HepG2 (cell line): ENCODE measurements around the gene CYP2C19. TPM values are rescaled to one million over a fixed set of nuclear protein-coding genes. Genes with fewer than 3 reads are reported as not detected.
"Not testable (repeated sequence)": the region's sequence is repeated elsewhere in the genome, so short reads cannot be mapped to it uniquely, and the experiment has no call there.

Source experiments
- ATAC-seq: fragments of 200-7000 bp; cut with Tn5 transposase; 3 replicates; pipeline ENCODE4 v1.9.1; 2020; ENCODE audit warnings: mild to moderate bottlenecking, moderate library complexity
- BruUV-seq: library from RNA; stranded (reverse); fragments of 400-500 nt; replicated peaks from 2 replicates; lab custom pipeline; 2021; lab: Mats Ljungman, UMichigan
- CTCF ChIA-PET: fragments of 300-600 bp; formaldehyde crosslinking; extraction: SDS; loops from one replicate; lab custom pipeline; 2021; ENCODE audit warnings: low total read pairs, inconsistent platforms, low intra/inter-chr PET ratio; lab: Yijun Ruan, JAX
- POLR2A ChIA-PET: fragments of 350-600 bp; sonication (Branson Sonifier 250); formaldehyde crosslinking; loops from one replicate; lab custom pipeline; 2020; ENCODE audit warnings: antibody characterized with exemption, inconsistent platforms; lab: Yijun Ruan, JAX
- DNase-seq: peaks from one replicate; pipeline ENCODE4 v3.0.0-alpha.2; 2015; ENCODE audit warnings: low spot score
- FAIRE-seq: peaks from 3 replicates; lab custom pipeline; 2011; peaks lifted over from hg19 to GRCh38; lab: Jason Lieb, UNC
- H2AFZ ChIP-seq: one replicate; pipeline ENCODE4 v1.6.1; 2011; ENCODE audit warnings: low read length, inconsistent platforms
- H3K27ac ChIP-seq: fragments of 300-600 bp; 3 replicates; pipeline ENCODE4 v1.8.0; 2011; ENCODE audit warnings: mixed run types, mild to moderate bottlenecking, mixed read lengths, low read length, inconsistent platforms; ENCODE audit not compliant: insufficient read depth; ENCODE audit errors: extremely low read length
- H3K27me3 ChIP-seq, 2 experiments: fragments of 200-600 bp in 1 of 2; 2 replicates in 1 of 2; 3 replicates in 1 of 2; pipeline versions ENCODE4 v1.6.0 to v1.8.0; 2011; ENCODE audit warnings: low read length in 2 of 2, mild to moderate bottlenecking in 2 of 2, moderate library complexity in 2 of 2, inconsistent platforms in 1 of 2; ENCODE audit not compliant: insufficient read depth in 2 of 2, control insufficient read depth in 1 of 2
- H3K36me3 ChIP-seq, 2 experiments: fragments of 200-600 bp in 1 of 2; replicated peaks in 1 of 2; 2 replicates in 1 of 2; 3 replicates in 1 of 2; pipeline versions ENCODE4 v1.5.1 to v1.8.0; 2011; ENCODE audit warnings: low read length in 2 of 2, inconsistent platforms in 1 of 2; ENCODE audit not compliant: insufficient read depth in 2 of 2, control insufficient read depth in 1 of 2
- H3K4me1 ChIP-seq: 2 replicates; pipeline ENCODE4 v1.5.1; 2012; ENCODE audit warnings: low read length, inconsistent platforms; ENCODE audit not compliant: insufficient read depth
- H3K4me2 ChIP-seq: 2 replicates; pipeline ENCODE4 v1.6.0; 2011; ENCODE audit warnings: low read depth, low read length, inconsistent platforms
- H3K4me3 ChIP-seq, 3 experiments: fragments of 200-600 bp in 1 of 3; sonication (generic), shearing (Covaris generic) in 1 of 3; replicated peaks in 1 of 3; 2 replicates each; pipeline ENCODE4 v1.5.1; 2011 to 2016; ENCODE audit warnings: low read length in 3 of 3, inconsistent platforms in 2 of 3, low read depth in 2 of 3, mild to moderate bottlenecking in 2 of 3, control low read depth in 1 of 3, mixed read lengths in 1 of 3; ENCODE audit not compliant: insufficient read depth in 1 of 3
- H3K79me2 ChIP-seq: one replicate; pipeline ENCODE4 v1.6.1; 2011; ENCODE audit warnings: low read length, inconsistent platforms; ENCODE audit not compliant: insufficient read depth
- H3K9ac ChIP-seq: 2 replicates; pipeline ENCODE4 v1.6.0; 2011; ENCODE audit warnings: mild to moderate bottlenecking, low read depth, low read length, inconsistent platforms; ENCODE audit not compliant: insufficient read depth
- H3K9me3 ChIP-seq: 2 replicates; pipeline ENCODE4 v1.5.1; 2012; ENCODE audit warnings: mild to moderate bottlenecking, low read length
- H4K20me1 ChIP-seq: 2 replicates; pipeline ENCODE4 v1.6.0; 2011; ENCODE audit warnings: inconsistent platforms, mild to moderate bottlenecking, low read length, moderate library complexity; ENCODE audit not compliant: insufficient read depth
- EZH2 ChIP-seq: conservative IDR thresholded peaks from 2 replicates; pipeline ENCODE4 v1.6.1; 2012; ENCODE audit warnings: mild to moderate bottlenecking, low read depth, low read length, moderate library complexity
- HDAC2 ChIP-seq: sonication (generic); formaldehyde crosslinking; IDR thresholded peaks from 2 replicates; pipeline ENCODE4 v1.4.0; 2020; ENCODE audit warnings: missing genetic modification reagents
- JUNB ChIP-seq: sonication (generic); formaldehyde crosslinking; IDR thresholded peaks from 2 replicates; pipeline ENCODE4 v1.8.0; 2022; ENCODE audit warnings: missing genetic modification reagents, mild to moderate bottlenecking, borderline replicate concordance
- KLF15 ChIP-seq: sonication (generic); formaldehyde crosslinking; IDR thresholded peaks from 2 replicates; pipeline ENCODE4 v1.8.1; 2023; ENCODE audit warnings: borderline replicate concordance, mild to moderate bottlenecking, inconsistent platforms, missing genetic modification reagents, mixed read lengths
- MAFG ChIP-seq: sonication (generic); formaldehyde crosslinking; IDR thresholded peaks from 2 replicates; pipeline ENCODE4 v1.5.1; 2020; ENCODE audit warnings: mild to moderate bottlenecking, missing genetic modification reagents
- NCOA1 ChIP-seq: sonication (generic); formaldehyde crosslinking; IDR thresholded peaks from 2 replicates; pipeline ENCODE4 v1.9.0; 2021; ENCODE audit warnings: missing genetic modification reagents
- RNF2 ChIP-seq: fragments of 450-650 bp; conservative IDR thresholded peaks from 2 replicates; pipeline ENCODE4 v1.6.1; 2016; ENCODE audit warnings: low read depth
- ZNF614 ChIP-seq: IDR thresholded peaks from 2 replicates; pipeline ENCODE4 v1.6.1; 2018; ENCODE audit warnings: missing biosample characterization, missing genetic modification reagents, inconsistent platforms, borderline replicate concordance
- ZNF841 ChIP-seq: sonication (generic); formaldehyde crosslinking; IDR thresholded peaks from 2 replicates; pipeline ENCODE4 v1.8.1; 2023; ENCODE audit warnings: missing genetic modification reagents, borderline replicate concordance
- ZSCAN9 ChIP-seq: IDR thresholded peaks from 2 replicates; pipeline ENCODE4 v1.6.1; 2016; ENCODE audit warnings: borderline replicate concordance
- WGBS: methylation state at CpG from one replicate; pipeline ENCODE4 v1.1.6; 2017; ENCODE audit warnings: low lambda C conversion rate; 5-methylcytosine and 5-hydroxymethylcytosine counted together
- in situ Hi-C: cut with HindIII; loops from 2 replicates; pipeline ENCODE4 v1.10.0; 2017; ENCODE audit warnings: low pct_unique_long_range_greater_than_20kb; ENCODE audit not compliant: extremely low pct_ligation_motif_present
- intact Hi-C: fragments of 100-400 bp; cut with micrococcal nuclease; formaldehyde crosslinking; loops from one replicate; pipeline ENCODE4 v1.10.0; 2022; ENCODE audit not compliant: unreplicated experiment
- polyA plus RNA-seq, 8 experiments: library from polyadenylated mRNA; depleted of rRNA in 3 of 8; stranded (reverse) in 7 of 8; unstranded in 1 of 8; fragments of >200 nt; fragmentation: Illumina TruSeq in 4 of 8; extraction: Trizol in 4 of 8; gene quantifications; 2 replicates each; pipeline versions ENCODE4 v1.2.1 to v1.2.3, GENCODE V29; 2011 to 2016; ENCODE audit warnings: low read depth in 4 of 8, missing spikeins in 1 of 8, mixed read lengths in 1 of 8; ENCODE audit not compliant: insufficient read depth in 1 of 8
- total RNA-seq, 5 experiments: library from RNA; depleted of rRNA; stranded (reverse); fragments of >200 nt; fragmentation: Illumina TruSeq; extraction: Trizol; gene quantifications; 2 replicates each; pipeline ENCODE4 v1.2.3, GENCODE V29; 2016; ENCODE audit warnings: low read depth in 1 of 5
- TF ChIP-seq, protein P1 (sequence below): sonication (generic); formaldehyde crosslinking; IDR thresholded peaks from 2 replicates; pipeline ENCODE4 v1.5.0; 2020; ENCODE audit warnings: missing genetic modification reagents, mild to moderate bottlenecking, borderline replicate concordance

Gene CYP2C19
- total and polyA plus RNA-seq, 2 of the 13 experiments (the other 11 are each of a cell fraction or from before 2014, with no cell fraction given) = not detected

DNA sequence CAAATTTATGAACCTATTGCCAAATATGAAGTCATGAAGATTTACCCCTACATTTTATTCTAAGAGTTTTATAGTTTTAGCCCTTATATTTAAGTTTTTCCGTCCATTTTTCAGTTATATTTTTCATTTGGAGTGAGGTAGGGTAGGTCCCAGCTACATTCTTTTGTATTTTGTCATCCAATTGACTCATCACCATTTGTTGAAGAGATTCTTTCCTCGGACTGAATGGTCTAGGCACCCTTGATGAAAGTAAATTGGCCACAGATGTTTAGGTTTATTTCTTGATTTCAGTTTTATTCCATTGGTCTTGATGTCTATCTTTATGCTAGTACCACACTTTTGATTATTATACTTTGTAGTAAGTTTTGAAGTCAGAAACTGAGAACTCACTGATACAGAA lies 22.7 kb downstream of the CYP2C19 start (continued):
- no peak for TF ChIP-seq EZH2
- TF ChIP-seq, all 625 proteins: peak for 0

DNA sequence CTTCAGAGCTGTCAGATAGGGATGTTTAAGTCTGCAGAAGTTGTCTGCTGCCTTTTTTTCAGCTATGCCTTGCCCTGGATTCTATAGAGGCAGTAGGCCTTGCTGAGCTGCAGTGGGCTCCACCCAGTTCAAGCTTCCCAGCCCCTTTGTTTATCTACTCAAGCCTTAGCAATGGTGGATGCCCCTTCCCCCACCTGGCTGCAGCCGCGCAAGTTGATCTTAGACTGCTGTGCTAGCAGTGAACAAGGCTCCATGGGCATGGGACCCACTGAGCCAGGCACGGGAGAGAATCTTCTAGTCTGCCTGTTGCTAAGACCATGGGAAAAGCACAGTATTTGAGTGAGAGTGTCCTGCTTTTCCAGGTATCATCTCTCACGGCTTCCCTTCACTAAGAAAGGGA lies 38.1 kb downstream of the CYP2C19 start:
- H2AFZ ChIP-seq, FAIRE-seq, H3K4me1 ChIP-seq, H3K9me3 ChIP-seq, CTCF ChIA-PET, BruUV-seq, H3K4me2 ChIP-seq, intact Hi-C loops, POLR2A ChIA-PET, in situ Hi-C loops, H3K9ac ChIP-seq, H3K4me3 ChIP-seq, H3K36me3 ChIP-seq, H4K20me1 ChIP-seq, DNase-seq, ATAC-seq, H3K79me2 ChIP-seq, H3K27ac ChIP-seq, H3K27me3 ChIP-seq: not testable (repeated sequence)
- 21% methylated on average over 2 of the region's 4 CpGs for WGBS

DNA sequence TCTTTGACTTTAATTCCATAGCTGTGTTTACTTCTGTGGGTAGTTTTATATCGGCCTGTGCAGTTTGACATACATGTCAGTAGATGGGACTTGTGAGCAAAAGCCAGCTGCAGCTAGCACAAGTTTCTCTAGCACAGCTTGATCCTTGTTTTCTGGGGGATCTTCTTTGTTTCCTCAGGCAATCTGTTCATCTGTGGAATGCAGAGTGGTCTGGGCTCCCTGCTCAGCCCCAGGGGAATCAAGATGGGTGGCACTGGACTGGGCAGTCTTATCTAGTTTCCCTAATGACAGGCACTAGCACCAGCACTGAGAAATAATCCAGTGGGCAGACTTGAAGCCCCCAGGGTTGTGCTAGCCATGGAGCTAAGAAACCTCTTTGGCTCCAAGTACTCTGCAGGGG lies 40.8 kb downstream of the CYP2C19 start:
- in situ Hi-C loops = no loop called here
- POLR2A ChIA-PET = no interaction called here
- CTCF ChIA-PET = no interaction called here

More for the DNA sequence above, 40.8 kb downstream of the CYP2C19 start:
- Histone ChIP-seq H3K27me3 (no peaks in the 10 kb centered on the region), H3K4me3 (no peak overlapping the region), H3K27ac (no peak overlapping the region), H3K4me2 (no peak overlapping the region), H2AFZ (no peak overlapping the region), H4K20me1 (no peaks in the 10 kb centered on the region), H3K4me1 (no peaks in the 10 kb centered on the region), H3K9me3 (no peaks in the 10 kb centered on the region), H3K79me2 (no peaks in the 10 kb centered on the region), H3K36me3 (no peaks in the 10 kb centered on the region), H3K9ac (no peak overlapping the region)
- TF ChIP-seq NCOA1 (CRISPR knock-in tag) = no peak
- no peak for TF ChIP-seq ZSCAN9 (CRISPR knock-in tag)
- TF ChIP-seq ZNF614 (CRISPR knock-in tag) = no peak
- TF ChIP-seq JUNB (CRISPR knock-in tag) = no peak
- TF ChIP-seq ZNF841 (CRISPR knock-in tag) = no peak
- no peak for TF ChIP-seq HDAC2 (CRISPR knock-in tag)
- no peak for TF ChIP-seq RNF2
- no peak for TF ChIP-seq KLF15
- TF ChIP-seq, protein P1, sequence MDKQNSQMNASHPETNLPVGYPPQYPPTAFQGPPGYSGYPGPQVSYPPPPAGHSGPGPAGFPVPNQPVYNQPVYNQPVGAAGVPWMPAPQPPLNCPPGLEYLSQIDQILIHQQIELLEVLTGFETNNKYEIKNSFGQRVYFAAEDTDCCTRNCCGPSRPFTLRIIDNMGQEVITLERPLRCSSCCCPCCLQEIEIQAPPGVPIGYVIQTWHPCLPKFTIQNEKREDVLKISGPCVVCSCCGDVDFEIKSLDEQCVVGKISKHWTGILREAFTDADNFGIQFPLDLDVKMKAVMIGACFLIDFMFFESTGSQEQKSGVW (CRISPR knock-in tag) = no peak
- TF ChIP-seq MAFG = no peak
- DNase-seq (no peak), FAIRE-seq (no peak), ATAC-seq (no peak)
- intact Hi-C loops = no loop called here
- no TSS peak for BruUV-seq
- 36% methylated on average over 1 of the region's 1 CpG for WGBS
